GM21367 (cell line): Measurements from ENCODE around the gene UBR2.
"Not testable (repeated sequence)": the region's sequence is repeated elsewhere in the genome, so short reads cannot be mapped to it uniquely, and the experiment has no call there.

Experiments used
- ATAC-seq: cut with Tn5 transposase; IDR thresholded peaks from one replicate; pipeline ENCODE4 v1.9.1; 2021; ENCODE audit not compliant: unreplicated experiment

The UBR2 gene

DNA sequence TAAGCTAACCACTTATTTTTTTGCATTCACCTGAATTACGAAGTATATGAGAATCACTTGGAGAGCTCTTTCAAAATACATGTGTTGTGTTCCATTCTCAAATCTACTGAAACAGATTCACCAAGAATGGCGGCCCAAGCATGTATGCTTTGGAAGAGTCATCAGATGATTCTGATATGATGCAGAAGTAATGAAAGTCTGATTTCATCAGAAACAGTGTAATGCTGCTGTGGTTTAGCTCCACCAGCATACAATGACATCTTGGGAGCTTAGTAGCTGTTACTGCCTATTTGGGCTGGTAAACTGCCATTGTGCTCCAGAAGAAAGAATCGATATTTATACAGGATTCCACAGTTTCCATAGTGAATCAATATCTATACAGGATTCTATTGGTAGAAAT lies 52.9 kb downstream of the UBR2 start:
- ATAC-seq, result no peak

- ATAC-seq, result no peak
Observed at GRCh38 chr6:42618105-42618504, 54.3 kb downstream of the UBR2 start.

- no peak for ATAC-seq
Observed at GRCh38 chr6:42618686-42619085, 54.9 kb downstream of the UBR2 start.

GRCh38 chr6:42619963-42620362 lies 56.1 kb downstream of the UBR2 start:
- no peak for ATAC-seq

DNA sequence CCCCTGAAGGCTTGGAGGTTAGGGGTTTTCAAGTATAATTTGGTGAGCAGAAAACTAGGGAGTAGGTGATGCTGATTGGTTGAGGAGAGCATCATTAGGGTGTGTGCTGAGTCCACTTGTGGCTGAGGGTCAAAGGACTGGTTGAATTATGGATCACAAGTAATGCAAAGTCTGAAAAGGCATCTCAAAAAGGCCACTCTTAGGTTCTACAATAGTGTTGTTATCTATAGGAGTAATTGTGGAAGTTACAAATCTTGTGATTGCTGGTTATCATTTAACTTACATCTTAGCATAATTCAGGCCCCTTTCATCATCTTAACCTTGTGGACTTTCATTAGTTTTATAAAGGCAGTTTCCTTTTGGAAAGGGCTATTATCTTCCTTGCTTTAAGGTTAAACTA lies 60.8 kb downstream of the UBR2 start:
- ATAC-seq, result no peak

- no peak for ATAC-seq
Observed at GRCh38 chr6:42627044-42627443, 63.2 kb downstream of the UBR2 start.

DNA sequence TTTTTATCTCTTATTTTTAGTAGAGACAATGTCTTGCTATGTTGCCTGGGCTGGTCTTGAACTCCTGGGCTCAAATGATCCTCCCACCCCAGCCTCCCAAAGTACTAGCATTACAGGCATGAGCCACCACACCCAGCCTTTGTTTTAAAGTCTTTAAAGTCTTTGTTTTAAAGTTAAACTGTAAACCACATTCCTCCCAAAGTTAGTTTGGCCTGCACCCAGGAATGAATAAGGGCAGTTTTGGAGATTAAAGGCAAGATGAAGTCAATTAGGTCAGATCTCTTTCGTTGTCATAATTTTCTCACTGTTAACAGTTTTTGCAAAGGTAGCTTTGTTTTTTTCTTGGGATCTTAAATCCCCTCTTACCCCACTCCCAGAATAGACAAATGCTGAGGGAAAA lies 63.8 kb downstream of the UBR2 start:
- no peak for ATAC-seq

DNA sequence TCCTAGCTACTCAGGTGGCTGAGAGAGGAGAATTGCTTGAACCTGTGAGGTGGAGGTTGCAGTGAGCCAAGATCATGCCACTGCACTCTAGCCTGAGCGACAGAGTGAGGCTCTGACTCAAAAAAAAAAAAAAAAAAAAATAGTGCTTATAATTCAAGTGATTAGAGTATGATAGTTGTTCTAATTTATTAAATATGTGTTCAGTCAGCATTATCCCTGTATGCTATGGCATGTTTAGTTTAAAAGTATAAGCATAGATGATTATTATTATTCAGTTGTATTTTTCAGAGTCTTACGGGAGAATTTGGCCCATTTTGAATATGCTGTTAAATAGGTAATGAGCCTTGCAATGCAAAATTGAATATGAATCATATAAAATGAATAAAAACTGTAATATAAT lies 64.8 kb downstream of the UBR2 start:
- ATAC-seq, result no peak

GRCh38 chr6:42629845-42630244 lies 66.0 kb downstream of the UBR2 start:
- no peak for ATAC-seq

GRCh38 chr6:42637681-42638080 lies 73.9 kb downstream of the UBR2 start:
- ATAC-seq, result no peak

- ATAC-seq, result no peak
Observed at GRCh38 chr6:42642794-42643193, 79.0 kb downstream of the UBR2 start.

- ATAC-seq, result no peak
Observed at GRCh38 chr6:42644211-42644610, 80.4 kb downstream of the UBR2 start.

DNA sequence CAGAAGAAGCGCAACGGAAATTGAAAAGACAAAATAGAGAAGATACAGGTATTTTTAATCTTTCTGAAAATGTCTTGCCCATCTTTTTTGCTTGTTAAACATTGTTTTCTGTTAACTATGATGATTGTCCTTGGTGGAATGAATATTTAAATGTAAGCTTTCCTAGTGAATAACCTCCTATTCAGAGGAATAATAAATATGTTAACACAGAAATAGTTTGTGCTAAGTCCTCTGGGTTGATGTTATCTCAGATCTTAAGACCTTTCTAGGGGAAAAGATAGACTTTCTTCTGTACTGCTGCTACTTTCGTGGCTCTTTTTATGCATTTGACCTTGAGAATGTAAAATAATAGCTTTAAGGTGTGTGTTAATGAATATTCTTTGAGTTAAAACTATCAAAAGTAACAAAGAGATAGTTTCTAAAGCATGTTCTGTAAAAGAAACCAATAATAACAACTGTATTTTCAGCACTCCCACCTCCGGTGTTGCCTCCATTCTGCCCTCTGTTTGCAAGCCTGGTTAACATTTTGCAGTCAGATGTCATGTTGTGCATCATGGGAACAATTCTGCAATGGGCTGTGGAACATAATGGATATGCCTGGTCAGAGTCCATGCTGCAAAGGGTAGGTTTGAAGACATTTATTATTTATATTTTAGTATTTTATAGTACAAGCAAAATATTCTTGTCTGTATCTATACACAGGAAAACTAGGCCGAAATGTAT lies 88.4 kb downstream of the UBR2 start:
- ATAC-seq, result no peak

DNA sequence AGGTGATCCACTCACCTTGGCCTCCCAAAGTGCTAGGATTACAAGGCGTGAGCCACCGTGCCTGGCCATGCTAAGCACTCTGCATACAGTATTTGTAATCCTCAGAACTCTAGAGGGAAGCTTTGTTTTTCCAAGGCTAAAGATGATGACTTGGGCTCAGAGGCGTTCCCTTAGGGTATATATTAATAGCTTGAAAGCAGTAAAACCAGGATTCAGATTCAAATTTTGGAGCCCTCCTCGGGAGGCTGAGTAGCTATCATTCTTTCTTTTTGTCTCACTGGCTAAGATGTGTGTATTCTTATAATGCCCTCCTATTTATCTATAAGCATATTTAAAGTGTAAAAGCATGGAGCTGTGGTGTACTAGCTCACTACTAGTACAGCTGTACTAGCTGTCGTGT lies 90.0 kb downstream of the UBR2 start:
- ATAC-seq, result no peak

- no peak for ATAC-seq
Observed at GRCh38 chr6:42659806-42660205, 96.0 kb downstream of the UBR2 start.

DNA sequence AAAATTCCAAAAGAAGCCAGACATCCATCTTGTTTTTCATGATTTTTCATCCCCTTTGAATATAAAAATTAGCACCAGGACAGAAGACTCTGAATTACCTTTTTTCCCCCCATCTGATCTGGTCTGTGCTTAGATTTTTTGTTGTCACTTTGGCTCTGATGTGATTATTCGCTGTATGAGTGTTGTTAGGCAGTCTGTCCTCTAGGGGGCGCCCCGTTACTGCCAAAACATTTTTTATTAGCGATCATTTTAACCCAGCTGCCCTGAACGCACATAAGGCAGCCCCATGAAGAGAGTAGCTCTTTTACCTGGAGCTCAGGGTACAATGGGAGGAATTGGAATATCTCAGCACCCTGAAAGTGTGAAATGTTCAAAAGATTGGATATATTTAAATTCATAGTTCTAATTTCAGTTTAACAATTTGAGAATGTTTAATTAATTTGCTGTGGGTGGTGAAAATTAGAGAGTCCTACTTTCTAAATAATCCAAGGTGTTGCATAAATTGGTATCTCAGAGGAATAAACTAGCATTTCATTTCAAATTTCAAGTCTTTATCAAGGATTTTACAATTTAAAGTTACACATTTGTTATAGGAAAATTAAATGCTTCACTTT lies 97.8 kb downstream of the UBR2 start:
- ATAC-seq, result no peak

DNA sequence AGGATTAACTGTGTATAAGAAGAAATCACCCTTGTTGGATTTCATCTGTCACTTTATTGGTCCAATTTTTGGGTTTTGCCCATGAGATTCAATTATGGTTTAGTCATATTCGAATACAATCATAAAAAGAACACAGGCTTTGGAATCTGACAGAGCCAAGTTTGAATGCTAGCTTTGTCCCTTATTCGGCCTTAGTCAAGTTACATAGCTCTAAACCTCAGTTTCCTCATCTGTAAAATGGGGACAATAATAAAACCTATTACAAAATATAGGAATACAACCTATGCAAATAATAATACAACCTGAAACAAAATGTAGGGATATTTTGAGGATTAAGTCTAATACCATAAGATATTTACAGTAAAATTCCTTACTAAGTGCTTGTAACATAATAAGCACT lies 100.9 kb downstream of the UBR2 start:
- ATAC-seq, result no peak

GRCh38 chr6:42674368-42674767 lies 110.5 kb downstream of the UBR2 start:
- not testable (repeated sequence) for ATAC-seq

DNA sequence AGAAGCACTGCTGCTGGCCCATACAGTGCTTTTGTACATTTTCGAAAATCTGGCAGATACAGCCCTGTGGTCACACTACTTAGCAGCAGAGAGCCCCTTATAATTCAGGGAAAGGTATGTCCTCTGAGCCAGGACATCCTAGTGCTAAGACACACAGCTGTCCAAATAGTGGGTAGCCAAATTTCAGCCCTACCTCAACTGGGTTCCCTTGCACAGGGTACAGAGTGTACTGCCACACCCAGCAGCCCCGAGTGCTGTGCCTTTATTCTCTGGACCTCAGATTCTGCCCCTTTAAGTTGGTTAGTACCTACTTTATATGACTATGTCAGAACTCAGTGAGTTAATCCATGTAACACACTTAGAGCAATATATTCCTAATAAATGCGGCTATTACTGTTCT lies 111.0 kb downstream of the UBR2 start:
- ATAC-seq, result no peak

- no peak for ATAC-seq
Observed at GRCh38 chr6:42679358-42679757, 115.5 kb downstream of the UBR2 start.

- no peak for ATAC-seq
Observed at GRCh38 chr6:42688281-42688680, 124.5 kb downstream of the UBR2 start.

DNA sequence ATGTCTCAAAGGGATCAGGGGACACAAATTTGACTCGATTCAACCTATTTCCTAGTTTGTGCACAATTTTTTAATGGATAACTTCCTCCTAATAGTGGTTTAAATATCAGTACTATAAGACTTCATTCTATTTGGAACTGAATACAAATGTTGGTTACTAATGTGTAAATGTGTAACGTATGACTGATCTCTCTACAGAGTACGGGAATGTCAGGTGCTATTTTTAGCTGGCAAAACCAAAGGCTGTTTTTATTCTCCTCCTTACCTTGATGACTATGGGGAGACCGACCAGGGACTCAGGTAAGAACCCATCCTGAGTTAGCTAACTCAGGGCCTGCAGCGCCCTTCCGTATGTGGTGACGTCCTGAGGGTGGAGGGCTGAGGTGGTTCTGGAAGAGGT lies 125.5 kb downstream of the UBR2 start:
- no peak for ATAC-seq

DNA sequence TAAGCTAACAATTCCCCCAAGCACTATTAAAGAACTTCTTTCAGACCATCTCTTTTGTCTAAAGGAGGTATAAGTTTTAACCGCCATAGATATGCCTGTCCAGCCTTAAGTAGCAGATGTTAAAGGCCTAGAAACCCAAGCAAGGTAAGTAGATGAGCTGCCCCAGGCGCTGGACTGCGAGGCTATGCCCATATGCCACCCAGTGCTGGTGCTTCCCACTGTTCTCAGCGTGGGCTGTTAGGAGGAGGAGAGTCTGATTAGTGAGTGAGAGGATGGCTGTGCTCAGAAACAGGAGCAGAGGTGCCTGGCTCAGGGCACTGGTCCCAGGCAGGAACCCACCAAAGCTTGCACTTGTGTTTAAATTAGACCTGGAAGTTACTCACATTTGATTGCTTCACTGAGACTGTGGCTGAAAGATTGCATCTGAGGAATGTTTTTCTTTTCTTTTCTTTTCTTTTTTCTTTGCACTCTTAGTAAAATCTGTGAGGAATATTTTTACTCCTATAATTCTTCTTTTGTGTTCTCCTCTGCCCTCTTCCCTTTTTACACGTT lies 126.4 kb downstream of the UBR2 start:
- no peak for ATAC-seq
